A673 (cell line): ENCODE results near the gene PABPN1L. TPM values are rescaled to one million over a fixed set of nuclear protein-coding genes. Genes with fewer than 3 reads are reported as not detected.

ENCODE experiments used
- BruUV-seq: library from RNA; stranded (reverse); fragments of 400-500 nt; replicated peaks from 2 replicates; lab custom pipeline; 2021; lab: Mats Ljungman, UMichigan
- CTCF ChIA-PET: fragments of 300-600 bp; sonication (Branson Sonifier 250); formaldehyde crosslinking; loops from one replicate; lab custom pipeline; 2022; ENCODE audit warnings: antibody characterized with exemption; lab: Charles Lee
- POLR2A ChIA-PET: fragments of 300-600 bp; sonication (Branson Sonifier 250); formaldehyde crosslinking; loops from one replicate; lab custom pipeline; 2022; ENCODE audit warnings: antibody characterized with exemption; ENCODE audit not compliant: low non-redundant PET; lab: Charles Lee
- DNase-seq: peaks from one replicate; pipeline ENCODE4 v3.0.0-alpha.2; 2015; ENCODE audit warnings: low spot score
- H3K27ac ChIP-seq: fragments of 200-600 bp; sonication (generic); 2 replicates; pipeline ENCODE4 v1.5.1; 2016; ENCODE audit warnings: mixed run types, low read depth, mild to moderate bottlenecking, mixed read lengths, antibody characterized with exemption, low read length; ENCODE audit not compliant: poor library complexity, severe bottlenecking
- H3K27me3 ChIP-seq: fragments of 200-600 bp; sonication (generic); replicated peaks from 2 replicates; pipeline ENCODE4 v1.6.1; 2017; ENCODE audit warnings: mixed run types, low read depth, mild to moderate bottlenecking, mixed read lengths, antibody characterized with exemption, low read length; ENCODE audit not compliant: insufficient read depth, poor library complexity
- H3K36me3 ChIP-seq: fragments of 200-600 bp; sonication (generic); 2 replicates; pipeline ENCODE4 v1.6.1; 2016; ENCODE audit warnings: mixed run types, mild to moderate bottlenecking, mixed read lengths, antibody characterized with exemption, low read length; ENCODE audit not compliant: insufficient read depth, poor library complexity, severe bottlenecking
- H3K4me1 ChIP-seq: fragments of 200-600 bp; sonication (generic); 2 replicates; pipeline ENCODE4 v1.6.1; 2017; ENCODE audit warnings: mixed run types, mild to moderate bottlenecking, mixed read lengths, antibody characterized with exemption, low read length; ENCODE audit not compliant: insufficient read depth, poor library complexity, severe bottlenecking
- H3K4me3 ChIP-seq: fragments of 200-600 bp; sonication (generic); 2 replicates; pipeline ENCODE4 v1.5.1; 2016; ENCODE audit warnings: low read depth, mixed run types, mild to moderate bottlenecking, mixed read lengths, low read length; ENCODE audit not compliant: poor library complexity, severe bottlenecking
- H3K9me3 ChIP-seq: fragments of 200-600 bp; sonication (generic); 2 replicates; pipeline ENCODE4 v1.6.1; 2016; ENCODE audit warnings: mixed run types, low read depth, mild to moderate bottlenecking, mixed read lengths, antibody characterized with exemption, low read length; ENCODE audit not compliant: poor library complexity, severe bottlenecking
- EZH2 ChIP-seq: fragments of 200-600 bp; sonication (generic); IDR thresholded peaks from 2 replicates; pipeline ENCODE4 v1.6.1; 2017; ENCODE audit warnings: borderline replicate concordance, low read depth, mild to moderate bottlenecking, mixed read lengths, antibody characterized with exemption, low read length; ENCODE audit not compliant: poor library complexity, severe bottlenecking
- intact Hi-C: fragments of 100-400 bp; cut with micrococcal nuclease; formaldehyde crosslinking; loops from one replicate; pipeline ENCODE4 v1.10.0; 2022; ENCODE audit not compliant: unreplicated experiment
- total RNA-seq: library from RNA; stranded (reverse); gene quantifications from 2 replicates; pipeline ENCODE4 v1.2.3, GENCODE V29; 2021
- TF ChIP-seq, protein P1 (sequence below): fragments of 300-800, 200-600 bp; sonication (generic); conservative IDR thresholded peaks from 2 replicates; pipeline ENCODE4 v1.5.1; 2017; ENCODE audit warnings: low read depth, mild to moderate bottlenecking, antibody characterized with exemption, low read length, moderate library complexity, mixed read lengths

The PABPN1L gene
- total RNA-seq, 1 experiment from 2014 or later = not detected

DNA sequence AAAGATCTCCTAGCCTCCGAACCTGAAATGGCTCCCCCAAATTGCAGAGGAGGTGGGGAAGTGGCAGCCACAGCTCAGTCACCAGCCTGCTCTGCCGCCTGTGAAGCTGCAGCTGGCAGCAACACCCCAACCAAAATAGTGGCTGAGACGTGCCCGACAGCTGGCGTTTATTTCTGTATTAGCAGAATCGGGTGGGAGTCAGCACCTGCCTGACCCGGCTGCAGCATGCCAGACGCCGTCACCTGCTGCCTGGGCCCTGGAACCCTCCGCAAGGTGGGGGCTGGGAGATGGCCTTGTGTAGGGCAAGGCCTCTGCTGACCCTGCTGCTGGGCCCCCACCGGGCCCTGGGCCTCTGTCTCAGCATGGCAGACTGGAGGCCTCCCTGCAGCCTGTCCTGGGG lies 17.5 kb upstream of the PABPN1L start:
- intact Hi-C loops = no loop called here
- ChIA-PET POLR2A (no interaction called here), CTCF (no interaction called here)
- H3K27ac ChIP-seq = no peak overlapping the region
- no peaks in the 10 kb centered on the region for H3K36me3 ChIP-seq
- TF ChIP-seq EZH2 = no peak
- TF ChIP-seq, protein P1, sequence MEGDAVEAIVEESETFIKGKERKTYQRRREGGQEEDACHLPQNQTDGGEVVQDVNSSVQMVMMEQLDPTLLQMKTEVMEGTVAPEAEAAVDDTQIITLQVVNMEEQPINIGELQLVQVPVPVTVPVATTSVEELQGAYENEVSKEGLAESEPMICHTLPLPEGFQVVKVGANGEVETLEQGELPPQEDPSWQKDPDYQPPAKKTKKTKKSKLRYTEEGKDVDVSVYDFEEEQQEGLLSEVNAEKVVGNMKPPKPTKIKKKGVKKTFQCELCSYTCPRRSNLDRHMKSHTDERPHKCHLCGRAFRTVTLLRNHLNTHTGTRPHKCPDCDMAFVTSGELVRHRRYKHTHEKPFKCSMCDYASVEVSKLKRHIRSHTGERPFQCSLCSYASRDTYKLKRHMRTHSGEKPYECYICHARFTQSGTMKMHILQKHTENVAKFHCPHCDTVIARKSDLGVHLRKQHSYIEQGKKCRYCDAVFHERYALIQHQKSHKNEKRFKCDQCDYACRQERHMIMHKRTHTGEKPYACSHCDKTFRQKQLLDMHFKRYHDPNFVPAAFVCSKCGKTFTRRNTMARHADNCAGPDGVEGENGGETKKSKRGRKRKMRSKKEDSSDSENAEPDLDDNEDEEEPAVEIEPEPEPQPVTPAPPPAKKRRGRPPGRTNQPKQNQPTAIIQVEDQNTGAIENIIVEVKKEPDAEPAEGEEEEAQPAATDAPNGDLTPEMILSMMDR = no peak
- BruUV-seq = no TSS peak
- no peaks in the 10 kb centered on the region for H3K27me3 ChIP-seq
- H3K4me1 ChIP-seq = peaks cover 5% of the 10 kb centered on the region
- DNase-seq = no peak
- no peak overlapping the region for H3K4me3 ChIP-seq
- H3K9me3 ChIP-seq = no peaks in the 10 kb centered on the region

DNA sequence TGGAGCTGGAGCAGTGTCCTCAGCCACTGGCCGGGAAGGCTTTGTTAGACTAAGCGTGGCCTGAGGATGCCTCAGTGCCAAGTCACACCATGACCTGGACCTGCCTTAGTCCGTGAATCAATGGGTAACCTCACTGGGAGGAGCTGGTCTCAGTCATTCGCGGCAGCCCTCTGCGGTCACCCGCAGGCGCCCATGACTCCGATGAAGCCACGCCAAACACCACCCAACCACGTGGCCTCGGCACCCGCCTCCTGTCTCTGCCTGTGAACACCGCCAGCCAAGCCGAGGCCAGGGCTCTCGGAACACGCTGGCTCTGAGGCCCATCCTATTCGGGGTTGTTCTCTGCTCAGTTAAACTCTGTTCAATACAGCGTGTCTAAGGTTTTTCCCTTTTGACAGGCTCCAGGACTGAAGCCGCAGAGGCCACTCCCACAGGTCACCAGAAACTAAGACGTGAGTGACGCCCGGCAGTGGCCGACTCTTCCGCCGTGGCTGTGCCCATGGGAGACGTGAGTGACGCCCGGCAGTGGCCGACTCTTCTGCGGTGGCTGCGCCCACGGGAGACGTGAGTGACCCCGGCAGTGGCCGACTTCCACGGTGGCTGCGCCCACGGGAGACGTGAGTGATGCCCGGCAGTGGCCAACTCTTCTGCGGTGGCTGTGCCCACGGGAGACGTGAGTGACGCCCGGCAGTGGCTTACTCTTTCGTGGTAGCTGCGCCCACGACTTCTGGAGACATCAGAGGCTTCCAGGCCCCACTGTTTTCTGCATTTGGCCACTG lies 16.8 kb upstream of the PABPN1L start:
- ChIA-PET CTCF (no interaction called here), POLR2A (no interaction called here)
- TF ChIP-seq, protein P1 = no peak
- no peak for TF ChIP-seq EZH2
- Histone ChIP-seq H3K36me3 (no peaks in the 10 kb centered on the region), H3K4me3 (no peak overlapping the region), H3K4me1 (no peaks in the 10 kb centered on the region), H3K27ac (no peak overlapping the region), H3K27me3 (no peaks in the 10 kb centered on the region), H3K9me3 (no peaks in the 10 kb centered on the region)
- no peak for DNase-seq
- intact Hi-C loops = no loop called here
- BruUV-seq = no TSS peak

- no peaks in the 10 kb centered on the region for H3K4me1 ChIP-seq
- TF ChIP-seq EZH2 = no peak
- TF ChIP-seq, protein P1 = no peak
- ChIA-PET POLR2A (interaction anchor here (0.5 kb wide), 1 partner anchor 23 kb away, joined by 11 read pairs; no protein-coding TSS in a partner anchor), CTCF (no interaction called here)
- no peak overlapping the region for H3K4me3 ChIP-seq
- BruUV-seq = no TSS peak
- no peaks in the 10 kb centered on the region for H3K36me3 ChIP-seq
- no peaks in the 10 kb centered on the region for H3K9me3 ChIP-seq
- DNase-seq = peak; percentile 37
- intact Hi-C loops = no loop called here
- no peak overlapping the region for H3K27ac ChIP-seq
- no peaks in the 10 kb centered on the region for H3K27me3 ChIP-seq
Observed at GRCh38 chr16:88882358-88883030, 16.0 kb upstream of the PABPN1L start.
